Endothelial cell of umbilical vein (primary cell): ENCODE measurements around the gene AVL9. TPM values are rescaled to one million over a fixed set of nuclear protein-coding genes. Genes with fewer than 3 reads are reported as not detected.
A peak's percentile ranks its signal among the peaks of the same experiment; 100 is the strongest.

Experiments used
- BruUV-seq: library from RNA; stranded (reverse); fragments of 400-500 nt; replicated peaks from 2 replicates; lab custom pipeline; 2021; lab: Mats Ljungman, UMichigan
- CTCF ChIA-PET: fragments of 300-600, 350-600 bp; sonication (Branson Sonifier 250); formaldehyde crosslinking; loops from one replicate; lab custom pipeline; 2021; ENCODE audit warnings: antibody characterized with exemption, inconsistent platforms; lab: Charles Lee
- POLR2A ChIA-PET: fragments of 300-600, 350-600 bp; sonication (Branson Sonifier 250); formaldehyde crosslinking; loops from one replicate; lab custom pipeline; 2021; ENCODE audit warnings: antibody characterized with exemption, inconsistent platforms; lab: Charles Lee
- DNase-seq: peaks from one replicate; pipeline ENCODE4 v3.0.0-alpha.2; 2011; ENCODE audit warnings: low read depth, low spot score
- FAIRE-seq: peaks from 2 replicates; lab custom pipeline; 2011; peaks lifted over from hg19 to GRCh38; lab: Jason Lieb, UNC
- H2AFZ ChIP-seq: 2 replicates; pipeline ENCODE4 v1.6.0; 2012; ENCODE audit warnings: low read depth, low read length, control low read depth, inconsistent platforms
- H3K27ac ChIP-seq: 2 replicates; pipeline ENCODE4 v1.5.1; 2011; ENCODE audit warnings: low read depth, mild to moderate bottlenecking, control low read depth, low read length, moderate library complexity; ENCODE audit not compliant: insufficient read depth
- H3K27me3 ChIP-seq, 2 experiments: 2 replicates each; pipeline versions ENCODE4 v1.6.0 to v1.6.1; 2011; ENCODE audit warnings: low read length in 2 of 2, mixed read lengths in 1 of 2; ENCODE audit not compliant: control insufficient read depth in 2 of 2, insufficient read depth in 2 of 2
- H3K36me3 ChIP-seq, 2 experiments: 2 replicates in 1 of 2; 3 replicates in 1 of 2; pipeline ENCODE4 v1.5.1; 2011; ENCODE audit warnings: low read length in 2 of 2, mild to moderate bottlenecking in 1 of 2, moderate library complexity in 1 of 2; ENCODE audit not compliant: control insufficient read depth in 2 of 2, insufficient read depth in 2 of 2; ENCODE audit errors: extremely low read depth in 1 of 2
- H3K4me1 ChIP-seq: 3 replicates; pipeline ENCODE4 v1.5.1; 2011; ENCODE audit warnings: mild to moderate bottlenecking, low read length; ENCODE audit not compliant: control insufficient read depth, insufficient read depth; ENCODE audit errors: extremely low read depth
- H3K4me2 ChIP-seq: 2 replicates; pipeline ENCODE4 v1.6.1; 2011; ENCODE audit warnings: low read length, control low read depth, mixed read lengths; ENCODE audit not compliant: insufficient read depth
- H3K4me3 ChIP-seq, 3 experiments: fragments of 200-600 bp in 1 of 3; sonication (generic), shearing (Covaris generic) in 1 of 3; replicated peaks in 1 of 3; 2 replicates each; pipeline ENCODE4 v1.5.1; 2011 to 2016; ENCODE audit warnings: control low read depth in 3 of 3, low read length in 3 of 3, mild to moderate bottlenecking in 2 of 3, inconsistent platforms in 1 of 3, low read depth in 1 of 3, moderate library complexity in 1 of 3; ENCODE audit not compliant: insufficient read depth in 1 of 3
- H3K79me2 ChIP-seq: 2 replicates; pipeline ENCODE4 v1.6.0; 2012; ENCODE audit warnings: low read length, inconsistent platforms; ENCODE audit not compliant: control insufficient read depth, insufficient read depth
- H3K9ac ChIP-seq: replicated peaks from 2 replicates; pipeline ENCODE3; 2011; ENCODE audit warnings: low read length, control low read depth; ENCODE audit not compliant: insufficient read depth; ENCODE audit errors: extremely low read depth
- H3K9me1 ChIP-seq: replicated peaks from 3 replicates; pipeline ENCODE4 v1.6.0; 2011; ENCODE audit warnings: mild to moderate bottlenecking, low read length; ENCODE audit not compliant: control insufficient read depth, insufficient read depth; ENCODE audit errors: extremely low read depth
- H3K9me3 ChIP-seq: replicated peaks from 2 replicates; pipeline ENCODE4 v1.5.1; 2012; ENCODE audit warnings: low read length, inconsistent platforms; ENCODE audit not compliant: control insufficient read depth, insufficient read depth
- H4K20me1 ChIP-seq: replicated peaks from 2 replicates; pipeline ENCODE3; 2011; ENCODE audit warnings: mild to moderate bottlenecking, low read length; ENCODE audit not compliant: control insufficient read depth, insufficient read depth; ENCODE audit errors: extremely low read depth
- EZH2 ChIP-seq: IDR thresholded peaks from 2 replicates; pipeline ENCODE4 v1.6.1; 2012; ENCODE audit warnings: borderline replicate concordance, low read depth, mild to moderate bottlenecking, moderate library complexity, low read length, inconsistent platforms; ENCODE audit not compliant: severe bottlenecking
- FOS ChIP-seq: IDR thresholded peaks from 2 replicates; pipeline ENCODE4 v1.6.1; 2011; ENCODE audit warnings: mild to moderate bottlenecking, low read length, moderate library complexity, borderline replicate concordance; ENCODE audit not compliant: insufficient read depth
- JUN ChIP-seq: IDR thresholded peaks from 2 replicates; pipeline ENCODE4 v1.6.1; 2011; ENCODE audit warnings: borderline replicate concordance, low read depth; ENCODE audit not compliant: insufficient read length, insufficient read depth
- POLR2AphosphoS5 ChIP-seq: IDR thresholded peaks from 2 replicates; pipeline ENCODE4 v1.6.1; 2012; ENCODE audit warnings: low read depth, mild to moderate bottlenecking, control low read depth, low read length, moderate library complexity; ENCODE audit not compliant: insufficient read depth
- dilution Hi-C: fragments of 300-500 bp; cut with MboI; formaldehyde crosslinking; loops from one replicate; pipeline ENCODE4 v1.15.0; 2019; ENCODE audit warnings: low sequenced_read_pairs; ENCODE audit not compliant: extremely low pct_ligation_motif_present
- intact Hi-C: fragments of 100-400 bp; cut with micrococcal nuclease; formaldehyde crosslinking; loops from one replicate; pipeline ENCODE4 v1.10.0; 2022
- polyA plus RNA-seq, 4 experiments: library from polyadenylated mRNA; depleted of rRNA in 3 of 4; stranded (reverse) in 3 of 4; unstranded in 1 of 4; fragments of >200 nt; gene quantifications; 2 replicates each; pipeline versions ENCODE4 v1.2.1 to v1.2.3, GENCODE V29; 2011 to 2012; ENCODE audit warnings: missing spikeins in 1 of 4
- total RNA-seq: library from RNA; stranded (reverse); gene quantifications from 2 replicates; pipeline ENCODE4 v1.2.3, GENCODE V29; 2021

AVL9 gene
- total and polyA plus RNA-seq, 2 donors (not counting 3 experiments of a cell fraction or from before 2014, with no cell fraction given), result 12.7 to 42.5 TPM

GRCh38 chr7:32536016-32536415 is 40.7 kb downstream of the AVL9 start:
- H3K9ac ChIP-seq, result no peak overlapping the region
- no peaks in the 10 kb centered on the region for H3K27me3 ChIP-seq
- TF ChIP-seq EZH2, result no peak
- no peaks in the 10 kb centered on the region for H3K9me1 ChIP-seq
- no peaks in the 10 kb centered on the region for H3K9me3 ChIP-seq
- ChIA-PET POLR2A (no interaction called here), CTCF (no interaction called here)
- dilution Hi-C loops, result no loop called here
- no TSS peak for BruUV-seq
- no peak overlapping the region for H3K4me3 ChIP-seq
- no peak overlapping the region for H2AFZ ChIP-seq
- H3K4me1 ChIP-seq, result peaks cover 9% of the 10 kb centered on the region
- no peaks in the 10 kb centered on the region for H3K36me3 ChIP-seq
- FAIRE-seq (no peak), DNase-seq (no peak)
- H3K27ac ChIP-seq, result no peak overlapping the region
- peaks cover 33% of the 10 kb centered on the region for H3K79me2 ChIP-seq
- H3K4me2 ChIP-seq, result no peak overlapping the region
- intact Hi-C loops, result loop anchor here (1.0 to 2.0 kb wide), 2 partner anchors 41 to 51 kb away; partner anchors contain the start of gene AVL9
- H4K20me1 ChIP-seq, result no peaks in the 10 kb centered on the region

- Histone ChIP-seq H3K27ac (peak overlapping the region; percentile 41), H3K4me1 (peaks cover 9% of the 10 kb centered on the region), H3K27me3 (no peaks in the 10 kb centered on the region), H3K9me1 (no peaks in the 10 kb centered on the region), H3K4me3 (no peak overlapping the region), H3K9ac (no peak overlapping the region), H2AFZ (no peak overlapping the region), H3K79me2 (peaks cover 31% of the 10 kb centered on the region), H3K9me3 (no peaks in the 10 kb centered on the region), H3K4me2 (peak overlapping the region; percentile 46), H4K20me1 (no peaks in the 10 kb centered on the region), H3K36me3 (no peaks in the 10 kb centered on the region)
- dilution Hi-C loops, result no loop called here
- peak; percentile 98 for FAIRE-seq
- peak; percentile 89 for DNase-seq
- ChIA-PET POLR2A (no interaction called here), CTCF (no interaction called here)
- BruUV-seq, result no TSS peak
- intact Hi-C loops, result loop anchor here (1.0 to 2.0 kb wide), 2 partner anchors 42 to 51 kb away; partner anchors contain the start of gene AVL9
- TF ChIP-seq JUN (peak; percentile 59), POLR2AphosphoS5 (no peak), FOS (peak; percentile 77)
These were observed 41.3 kb downstream of the AVL9 start for GRCh38 chr7:32536585-32536984.
